ENCODE data around the gene PIP4K2A.

DNA sequence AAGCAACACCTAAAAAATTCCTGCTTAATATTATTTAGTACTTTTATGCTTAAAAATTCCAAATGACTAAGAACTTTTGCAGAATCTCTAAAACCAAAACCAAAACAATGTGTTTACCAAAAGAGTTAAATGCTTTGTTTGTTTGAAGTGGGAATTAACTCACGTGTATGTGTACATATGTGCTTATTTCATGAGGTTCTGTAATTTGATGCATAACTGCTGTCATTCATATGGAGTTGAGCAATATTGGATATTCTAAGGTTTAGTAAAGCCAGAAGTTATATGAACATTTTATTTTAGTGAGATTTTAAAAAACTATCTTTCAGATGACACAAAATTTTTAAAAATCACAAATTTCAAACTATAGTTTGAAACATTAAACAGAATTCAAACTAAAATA lies 157.1 kb downstream of the PIP4K2A start:
- TF ChIP-seq CTCF (IDR thresholded peaks at IDR 0.05; ENCODE audit: extremely low read depth in 1 of 2, insufficient read depth in 1 of 2, low read depth in 1 of 2, low read length in 2 of 2) (no peak), EZH2 (IDR thresholded peaks at IDR 0.05; ENCODE audit: borderline replicate concordance, low read depth, low read length, severe bottlenecking) (no peak), MAX (IDR thresholded peaks at IDR 0.05; ENCODE audit: insufficient read depth, insufficient read length) (no peak), POLR2A (IDR thresholded peaks at IDR 0.05; ENCODE audit: low read depth, low read length) (no peak)
